Measurements from ENCODE around the gene RLN3.

RLN3 gene

DNA sequence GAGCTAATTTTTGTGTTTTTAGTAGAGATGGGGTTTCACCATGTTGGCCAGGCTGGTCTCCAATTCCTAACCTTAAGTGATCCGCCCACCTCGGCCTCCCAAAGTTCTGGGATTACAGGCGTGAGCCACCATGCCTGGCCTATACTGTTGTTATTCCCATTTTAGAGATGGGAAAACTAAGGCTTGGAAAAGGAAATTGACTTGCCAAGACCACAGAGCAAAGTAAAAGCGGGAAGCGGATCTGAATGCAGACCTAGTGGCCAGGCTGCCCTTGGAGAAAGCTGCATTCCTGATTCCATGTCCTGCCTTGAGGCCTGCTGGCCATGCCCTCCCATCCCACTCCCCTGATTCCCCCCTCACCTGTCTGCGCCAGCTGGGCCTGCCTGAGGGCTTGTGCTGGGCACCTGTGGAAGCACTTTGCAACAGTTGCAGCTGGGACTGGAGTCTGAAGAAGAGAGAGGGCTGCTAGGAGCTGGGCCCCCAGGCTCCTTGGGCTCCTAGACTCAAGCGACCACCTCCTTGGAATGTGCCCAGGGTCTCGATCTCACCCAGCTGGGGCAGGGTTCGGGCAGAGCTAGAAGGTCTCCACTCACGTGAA lies 28.2 kb downstream of the RLN3 start:
- DNase-seq, result no peak

DNA sequence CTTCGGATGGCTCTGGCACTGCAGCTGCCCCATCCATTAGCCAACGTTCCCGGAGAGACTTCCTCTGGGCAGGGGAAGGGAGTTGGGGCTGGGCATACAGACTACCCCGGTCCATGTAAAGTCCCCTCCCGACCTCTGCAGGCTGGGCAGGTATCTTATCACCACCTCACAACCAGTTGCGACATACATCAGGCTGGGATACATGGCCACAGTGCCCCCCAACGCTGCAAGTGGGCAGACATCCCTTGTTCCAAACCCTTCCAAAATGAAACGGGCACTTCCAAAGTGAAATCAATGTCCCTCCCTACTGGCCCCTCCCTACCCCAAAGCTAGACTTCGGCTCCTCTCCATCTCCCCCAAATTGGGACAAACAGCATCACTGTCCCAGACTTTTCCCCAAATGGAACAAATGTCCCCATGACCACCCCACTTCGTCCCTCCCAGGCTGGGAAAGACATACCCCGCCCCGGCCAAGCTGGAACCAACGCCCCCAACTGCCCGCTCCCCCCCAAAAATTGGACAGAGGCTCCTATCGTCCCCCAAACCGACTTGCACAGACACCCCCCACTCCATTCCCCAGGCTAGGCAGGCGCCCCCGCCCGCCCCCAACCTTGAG lies 28.9 kb downstream of the RLN3 start:
- DNase-seq, result no peak

DNA sequence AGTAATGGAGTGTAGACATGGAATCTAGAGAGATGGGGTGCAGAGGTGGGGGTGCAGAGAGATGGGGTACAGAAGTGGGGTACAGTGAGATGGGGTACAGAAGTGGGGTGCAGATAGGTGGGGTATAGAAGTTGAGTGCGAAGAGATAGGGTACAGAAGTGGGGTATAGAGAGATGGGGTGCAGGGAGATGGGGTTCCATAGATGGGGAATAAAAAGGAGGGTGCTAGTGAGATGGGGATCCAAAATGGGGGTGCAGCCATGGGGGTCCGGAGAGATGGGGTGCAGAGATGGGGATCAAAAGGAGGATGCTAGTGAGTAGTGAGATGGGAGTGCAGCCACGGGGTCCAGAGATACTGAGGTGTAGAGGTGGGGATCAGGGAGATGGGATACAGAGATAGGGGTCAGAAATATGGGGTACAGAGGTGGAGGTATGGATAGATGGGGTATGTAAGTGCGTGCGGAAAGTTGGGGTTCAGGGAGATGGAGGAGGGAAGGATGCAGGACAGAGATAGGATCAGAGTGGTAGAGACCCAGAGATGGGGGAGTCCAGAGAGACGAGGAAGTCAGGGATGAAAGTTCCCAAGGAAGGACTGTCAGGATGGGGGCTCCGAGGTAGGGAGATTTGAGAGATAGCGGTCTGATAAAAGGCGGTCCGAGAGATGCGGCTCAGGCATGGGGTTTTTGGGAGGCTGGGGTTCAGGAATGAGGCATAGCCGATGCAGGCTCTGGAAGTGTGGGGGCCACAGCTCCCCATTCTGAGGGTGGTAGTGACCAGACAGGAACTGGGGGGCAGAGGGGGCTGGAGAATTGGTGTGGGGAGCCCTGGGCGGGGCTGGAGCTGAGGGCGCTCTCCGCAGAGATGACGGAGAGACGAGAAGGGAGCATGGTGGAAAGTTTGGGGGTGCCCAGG lies 30.5 kb downstream of the RLN3 start:
- no peak for DNase-seq

DNA sequence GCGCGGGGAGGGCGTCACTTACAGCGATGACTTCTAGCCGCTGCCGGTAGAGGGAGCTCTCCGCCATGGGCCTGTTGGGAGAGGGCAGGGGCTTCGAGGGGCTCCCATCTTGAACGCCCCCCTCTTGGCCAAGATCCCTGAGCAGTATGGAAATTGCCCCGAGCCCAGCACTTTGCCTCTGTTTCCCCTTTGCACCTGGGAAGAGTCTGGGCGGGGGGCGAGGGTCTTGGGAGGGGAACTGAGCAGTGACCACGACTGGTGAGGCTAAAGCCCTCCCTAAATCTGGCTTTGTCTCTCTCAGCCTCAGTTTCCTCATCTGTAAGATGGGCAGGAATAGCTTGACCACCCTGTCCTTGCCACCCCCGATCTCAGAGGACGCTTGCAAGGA lies 31.1 kb downstream of the RLN3 start:
- no peak for DNase-seq

DNA sequence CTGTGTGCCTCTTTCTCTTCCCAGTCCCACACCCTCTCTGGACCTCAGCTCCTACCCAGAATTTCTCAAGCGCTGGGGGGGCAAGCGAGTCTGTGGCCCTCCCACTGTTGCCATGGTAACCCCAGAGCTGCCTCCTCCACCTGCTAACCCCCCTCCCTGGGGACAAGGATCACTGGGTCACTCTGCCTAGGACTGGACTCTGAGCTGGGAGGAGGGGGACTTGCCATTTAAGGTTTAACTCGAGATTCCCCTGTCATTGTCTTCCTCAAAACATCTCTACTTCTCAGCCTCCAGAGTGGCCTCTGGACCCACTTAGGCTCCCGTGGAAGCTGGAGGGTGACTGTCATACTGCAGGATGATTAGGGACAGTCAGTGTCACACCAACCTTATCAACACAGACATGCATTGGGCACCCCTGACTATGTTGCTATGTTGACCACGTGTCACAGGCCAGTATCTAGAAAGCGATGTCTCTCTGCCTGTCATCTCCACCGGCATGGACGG lies 31.8 kb downstream of the RLN3 start:
- no peak for DNase-seq

DNA sequence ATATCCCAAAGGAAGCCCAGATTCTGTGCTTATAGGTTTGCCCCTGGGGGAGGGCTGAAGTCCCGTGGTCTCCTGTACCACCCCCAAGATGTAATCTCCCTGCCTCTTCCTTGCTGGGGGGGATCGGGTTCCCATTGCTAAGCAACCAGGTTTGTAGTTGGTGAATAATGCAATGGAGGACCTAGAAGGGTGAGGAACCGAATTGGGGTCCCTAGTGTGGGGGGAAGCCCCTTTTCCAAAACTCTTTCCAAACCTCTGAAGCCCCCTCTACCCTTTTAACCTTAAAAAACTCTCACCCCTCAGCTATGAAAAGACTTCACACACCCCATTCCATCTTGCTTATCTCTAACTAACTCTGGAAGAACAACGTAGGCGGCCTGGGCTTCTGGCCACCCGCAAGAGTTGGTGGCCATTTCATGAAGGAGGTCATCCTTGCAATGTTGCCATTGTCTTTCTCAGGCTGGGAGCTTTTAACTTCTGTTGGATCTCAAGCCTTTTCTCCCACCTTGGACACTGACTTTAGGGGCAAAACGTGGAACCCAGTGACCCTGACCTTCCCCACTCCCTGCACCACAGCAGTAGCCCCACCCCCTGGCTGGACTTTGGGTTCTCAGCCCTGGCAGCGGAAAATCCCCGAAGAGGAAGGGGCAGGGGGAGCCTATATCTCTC lies 33.3 kb downstream of the RLN3 start:
- no peak for DNase-seq

DNA sequence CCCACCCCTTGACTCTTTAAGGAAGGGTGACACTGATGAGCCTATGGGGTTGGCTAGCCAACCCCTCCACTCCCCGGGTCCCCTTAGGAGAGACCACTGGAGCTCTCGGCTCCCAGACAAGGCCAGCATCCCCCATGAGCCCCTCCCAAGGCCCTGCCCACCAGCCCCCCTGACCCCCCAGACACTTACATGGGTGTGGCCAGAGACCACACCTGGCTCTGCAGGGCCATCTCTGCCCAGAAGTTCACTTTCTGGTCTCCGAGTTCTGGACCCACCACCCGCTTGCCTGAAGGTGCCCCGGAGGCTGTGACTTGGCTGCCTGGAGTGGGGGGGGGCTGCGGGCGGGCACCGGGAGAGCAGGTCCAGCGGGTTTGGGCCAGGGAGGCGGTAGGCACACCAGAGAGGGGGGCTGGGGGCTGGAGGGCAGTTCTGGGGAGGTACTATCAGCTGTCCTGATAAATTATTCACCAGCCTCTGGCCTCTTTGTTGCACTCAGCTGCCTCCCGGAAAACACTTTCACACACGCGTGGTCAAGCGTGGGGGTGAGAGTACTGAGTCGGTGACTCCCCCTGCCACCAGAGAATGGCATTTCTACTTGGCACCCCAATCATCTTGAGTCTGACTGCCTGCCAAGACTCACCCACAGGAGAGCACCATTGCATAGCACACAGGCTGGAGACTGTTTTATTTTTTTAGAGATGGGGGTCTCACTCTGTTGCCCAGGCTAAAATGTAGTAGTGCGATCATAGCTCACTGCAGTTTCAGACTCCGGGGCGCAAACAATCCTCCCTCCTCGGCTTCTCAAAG lies 34.0 kb downstream of the RLN3 start, which contains the start of gene PALM3:
Gene PALM3 (minus strand): TSS at position 326 of the 807 bp plus-strand sequence. CDS start 96 bp downstream, at position 230.
- DNase-seq, result no peak

DNA sequence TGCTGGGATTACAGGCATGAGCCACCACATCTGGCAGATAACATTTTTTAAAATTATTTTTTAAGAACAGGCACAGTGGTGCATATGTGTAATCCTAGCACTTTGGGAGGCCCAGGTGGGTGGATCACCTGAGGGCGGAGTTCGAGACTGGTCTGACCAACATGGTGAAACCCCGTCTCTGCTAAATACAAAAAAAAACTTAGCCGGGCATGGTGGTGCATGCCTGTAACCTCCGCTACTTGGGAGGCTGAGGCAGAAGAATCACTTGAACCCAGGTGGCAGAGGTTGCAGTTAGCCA lies 34.6 kb downstream of the RLN3 start:
- no peak for DNase-seq

DNA sequence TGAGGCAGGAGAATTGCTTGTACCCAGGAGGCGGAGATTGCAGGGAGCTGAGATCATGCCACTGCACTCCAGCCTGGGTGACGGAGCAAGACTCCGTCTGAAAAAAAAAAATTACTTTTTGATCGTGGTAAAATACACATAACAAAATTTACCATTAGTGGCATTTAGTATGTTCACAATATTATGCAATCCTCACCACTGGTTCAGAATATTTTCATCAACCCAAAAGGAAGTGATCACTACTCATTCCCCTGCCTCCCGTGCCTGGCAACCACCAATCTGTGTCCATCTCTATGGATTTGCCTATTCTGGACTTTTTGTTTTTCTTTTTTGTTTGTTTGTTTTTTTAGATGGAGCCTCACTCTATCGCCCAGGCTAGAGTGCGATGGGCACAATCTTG lies 35.2 kb downstream of the RLN3 start:
- DNase-seq, result no peak

DNA sequence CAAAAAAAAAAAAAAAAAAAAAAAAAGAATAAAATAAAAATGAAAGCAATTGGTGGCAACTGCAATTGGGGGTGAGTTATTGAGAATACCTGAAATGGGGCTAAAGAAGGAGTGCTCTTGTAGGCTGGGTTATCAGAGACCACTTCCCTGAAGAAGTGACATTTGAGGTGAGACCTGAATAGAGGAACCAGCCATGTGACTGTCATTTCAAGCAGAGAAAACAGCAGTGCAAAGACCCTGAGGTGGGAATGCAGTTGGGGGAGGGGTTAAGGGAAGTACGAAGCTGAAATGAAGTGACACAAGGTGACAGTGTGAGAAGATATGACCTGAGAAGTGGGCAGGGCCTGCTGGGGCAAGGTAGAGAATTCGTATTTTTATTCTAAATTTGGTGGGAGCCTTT lies 38.2 kb downstream of the RLN3 start:
- no peak for DNase-seq

DNA sequence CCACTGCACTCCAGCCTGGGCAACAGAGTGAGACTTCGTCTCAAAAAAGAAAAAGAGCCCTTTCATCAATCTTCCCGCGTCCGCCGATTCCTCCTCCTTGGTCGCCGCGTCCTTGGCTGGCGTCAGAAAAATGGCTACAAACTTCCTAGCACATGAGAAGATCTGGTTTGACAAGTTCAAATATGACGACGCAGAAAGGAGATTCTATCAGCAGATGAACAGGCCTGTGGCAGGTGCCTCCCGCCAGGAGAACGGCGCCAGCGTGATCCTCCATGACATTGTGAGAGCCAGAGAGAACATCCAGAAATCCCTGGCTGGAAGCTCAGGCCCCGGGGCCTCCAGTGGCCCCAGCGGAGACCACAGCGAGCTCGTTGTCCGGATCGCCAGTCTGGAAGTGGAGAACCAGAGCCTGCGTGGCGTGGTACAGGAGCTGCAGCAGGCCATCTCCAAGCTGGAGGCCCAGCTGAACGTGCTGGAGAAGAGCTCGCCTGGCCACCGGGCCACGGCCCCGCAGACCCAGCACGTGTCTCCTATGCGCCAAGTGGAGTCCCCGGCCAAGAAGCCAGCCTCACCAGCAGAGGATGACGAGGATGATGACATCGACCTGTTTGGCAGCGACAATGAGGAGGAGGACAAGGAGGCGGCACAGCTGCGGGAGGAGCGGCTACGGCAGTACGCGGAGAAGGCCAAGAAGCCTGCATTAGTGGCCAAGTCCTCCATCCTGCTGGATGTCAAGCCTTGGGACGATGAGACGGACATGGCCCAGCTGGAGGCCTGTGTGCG lies 42.5 kb downstream of the RLN3 start:
- no peak for DNase-seq

DNA sequence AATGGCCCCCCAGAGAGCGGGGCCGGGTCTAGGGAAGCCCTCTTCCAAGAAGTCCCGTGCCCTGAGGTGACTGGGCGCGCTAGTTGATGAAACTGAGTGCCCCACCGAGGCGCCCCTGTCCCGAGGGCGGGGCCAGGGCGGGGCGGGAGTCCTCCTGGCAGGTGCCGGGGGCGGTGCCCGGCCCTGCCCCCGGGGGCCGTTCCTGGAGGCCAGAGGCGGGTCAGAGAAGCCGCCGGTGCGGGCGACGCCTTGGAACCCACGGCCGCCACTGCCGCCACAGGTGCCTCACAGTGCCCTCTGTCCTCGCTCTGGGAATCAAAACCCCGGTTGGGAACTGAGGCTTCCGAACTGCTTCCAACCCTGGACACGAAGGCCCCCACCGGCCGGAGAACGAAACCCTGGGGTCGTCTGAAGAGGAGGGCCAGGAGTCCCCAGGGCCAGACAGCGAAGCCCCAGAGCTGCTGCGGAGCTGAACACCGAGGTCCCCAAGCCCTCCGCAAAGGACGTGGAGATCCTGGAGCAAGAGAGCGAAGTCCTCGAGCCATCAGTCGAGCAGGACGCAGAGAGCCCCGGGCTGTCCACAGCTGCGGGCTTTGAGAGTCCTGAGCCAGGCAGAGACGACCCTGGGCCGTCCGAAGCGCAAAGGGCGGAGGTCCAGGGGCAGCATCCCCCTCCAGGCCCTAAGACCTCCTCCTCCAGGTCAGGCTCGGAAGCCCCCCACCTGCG lies 44.8 kb downstream of the RLN3 start, which contains the start of gene MISP3:
Gene MISP3 (plus strand): TSS at position 252 of the 726 bp plus-strand sequence. CDS start 524 bp downstream, outside the sequence.
- no peak for DNase-seq

DNA sequence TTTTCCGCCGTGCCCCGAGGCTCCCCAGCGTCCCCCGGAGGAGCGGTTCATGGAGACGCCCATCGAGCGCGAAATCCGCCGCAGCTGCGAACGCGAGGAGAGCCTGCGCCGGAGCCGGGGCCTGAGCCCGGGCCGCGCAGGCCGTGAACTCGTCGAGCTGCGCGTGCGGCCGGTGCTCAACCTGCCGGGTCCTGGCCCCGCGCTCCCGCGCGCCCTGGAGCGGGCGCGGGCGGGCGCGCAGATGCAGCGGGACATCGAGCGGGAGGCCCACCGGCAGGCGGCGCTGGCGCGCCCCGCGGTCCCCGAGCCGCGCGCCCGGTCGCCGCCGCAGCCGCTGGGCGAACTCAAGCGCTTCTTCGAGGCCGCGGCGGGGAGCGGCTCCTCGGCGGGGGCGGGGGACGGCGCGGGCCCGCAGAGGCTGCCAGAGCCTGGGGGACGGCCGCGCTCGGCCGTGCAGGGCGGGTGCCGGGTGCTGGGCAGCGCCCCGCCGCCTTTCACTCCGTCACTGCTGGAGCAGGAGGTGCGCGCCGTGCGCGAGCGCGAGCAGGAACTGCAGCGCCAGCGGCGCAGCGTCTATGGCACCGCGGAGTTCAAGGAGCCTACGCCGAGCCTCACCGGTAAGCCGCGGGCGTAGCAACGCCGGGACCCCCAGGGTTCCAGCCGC lies 45.4 kb downstream of the RLN3 start:
- DNase-seq, result peak; percentile 13

DNA sequence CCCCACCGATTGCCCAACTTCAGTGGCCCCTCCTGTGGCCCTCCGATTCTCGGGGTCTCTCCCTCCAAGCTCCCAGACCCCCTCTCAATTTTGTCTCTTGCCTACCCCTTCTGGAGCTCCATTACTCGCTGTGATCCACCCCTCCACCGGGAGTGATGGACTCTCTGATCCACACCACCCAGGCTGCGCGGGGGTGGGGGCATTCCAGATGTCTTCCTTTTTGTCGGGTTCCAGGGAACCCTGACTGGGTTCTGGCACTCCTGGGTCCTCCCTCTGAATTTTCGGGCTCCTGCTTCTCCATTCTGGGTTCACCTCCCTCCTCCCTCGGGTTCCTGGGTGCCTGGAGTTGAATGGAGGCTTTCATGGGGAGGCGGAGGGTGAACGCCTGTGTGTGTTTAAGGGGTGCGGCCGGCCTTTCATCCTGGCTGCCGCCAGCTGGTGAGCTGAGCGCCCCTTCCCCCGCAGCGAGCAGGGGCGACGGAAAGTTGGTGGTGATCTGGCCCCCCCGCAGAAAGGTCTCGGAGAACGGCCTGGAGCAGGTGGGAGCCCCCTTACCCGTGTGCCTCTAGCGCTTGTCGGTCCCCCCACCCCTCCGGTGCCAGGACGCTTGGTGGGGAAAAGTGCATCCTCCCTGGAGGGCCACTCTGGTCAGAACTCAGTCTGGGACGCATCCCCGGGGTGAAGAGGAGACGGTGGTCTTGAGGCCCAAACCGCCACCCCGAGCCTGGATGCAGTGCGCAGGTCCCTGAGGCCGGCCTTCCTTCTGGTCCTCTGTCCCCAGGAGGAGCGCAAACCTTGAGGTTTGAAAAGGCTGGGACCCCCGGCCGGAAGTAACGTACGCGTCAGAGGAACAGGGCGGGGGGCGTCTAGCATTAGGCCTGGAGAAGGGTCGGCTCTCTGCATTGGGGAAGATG lies 46.2 kb downstream of the RLN3 start:
- no peak for DNase-seq

DNA sequence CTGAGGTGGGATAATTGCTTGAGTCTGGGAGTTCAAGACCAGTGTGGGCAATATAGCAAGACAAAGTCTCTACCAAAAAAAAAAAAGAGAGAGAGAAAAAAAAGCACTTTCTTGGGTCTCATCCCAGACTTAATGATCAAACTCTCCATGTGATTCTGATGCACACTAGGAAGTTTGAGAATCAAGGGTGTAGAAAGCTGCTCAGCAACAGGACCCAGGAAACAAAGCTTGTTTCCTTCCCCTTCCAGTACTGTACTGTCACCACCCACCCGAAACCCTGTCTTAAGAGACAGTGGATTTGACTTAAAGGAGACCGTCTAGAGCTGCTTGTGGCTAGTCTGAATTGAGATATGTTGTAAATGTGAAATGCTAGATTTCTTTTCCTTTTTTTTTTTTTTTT lies 50.5 kb downstream of the RLN3 start:
- DNase-seq, result no peak

Data from DMS 273 treated with DMSO at 0.1 percent for 48 hours (cell line).